T-helper 1 cell treated with Interleukin-12 subunit alpha and Interleukin-12 subunit beta and Interleukin-4 antibody, amounts not matched to agents 30 ng/mL and 1 ng/mL, for 36 hours (primary cell): Measurements from ENCODE around the gene DDC. TPM values are rescaled to one million over a fixed set of nuclear protein-coding genes. Genes with fewer than 3 reads are reported as not detected.
"Not testable (repeated sequence)": the region's sequence is repeated elsewhere in the genome, so short reads cannot be mapped to it uniquely, and the experiment has no call there.

Experiments
- intact Hi-C: fragments of 100-400 bp; cut with micrococcal nuclease; formaldehyde crosslinking; loops from one replicate; pipeline ENCODE4 v1.15.1; 2024
- total RNA-seq: library from RNA; stranded (reverse); gene quantifications from 2 replicates; pipeline ENCODE4 v1.2.3, GENCODE V29; 2022

Gene DDC
- total RNA-seq, 1 donor from 2014 or later, result not detected

DNA sequence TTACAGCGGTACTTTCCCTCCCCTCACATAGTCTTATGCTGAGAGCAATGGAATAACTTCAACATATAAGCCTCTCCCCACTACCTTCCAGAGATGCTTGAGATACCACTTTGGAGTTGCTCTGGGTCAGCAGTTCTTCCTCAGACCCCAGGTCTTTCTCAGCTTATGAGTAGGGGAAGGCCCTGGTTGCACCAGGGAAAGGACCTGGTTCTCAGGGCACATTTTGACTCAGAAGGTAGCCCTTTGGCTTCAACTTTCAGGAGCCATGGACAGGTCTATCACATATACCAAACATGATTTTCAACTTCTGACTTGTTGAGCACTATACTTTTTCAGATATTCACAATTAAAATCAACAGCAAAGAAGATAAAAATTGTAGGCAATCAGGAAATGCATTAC is 103.5 kb downstream of the DDC start:
- intact Hi-C loops, result no loop called here

DNA sequence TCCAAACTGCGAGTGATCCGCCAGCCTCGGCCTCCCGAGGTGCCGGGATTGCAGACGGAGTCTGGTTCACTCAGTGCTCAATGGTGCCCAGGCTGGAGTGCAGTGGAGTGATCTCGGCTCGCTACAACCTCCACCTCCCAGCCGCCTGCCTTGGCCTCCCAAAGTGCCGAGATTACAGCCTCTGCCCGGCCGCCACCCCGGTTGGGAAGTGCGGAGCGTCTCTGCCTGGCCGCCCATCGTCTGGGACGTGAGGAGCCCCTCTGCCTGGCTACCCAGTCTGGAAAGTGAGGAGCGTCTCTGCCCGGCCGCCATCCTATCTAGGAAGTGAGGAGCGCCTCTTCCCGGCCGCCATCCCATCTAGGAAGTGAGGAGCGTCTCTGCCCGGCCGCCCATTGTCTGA is 106.0 kb downstream of the DDC start:
- intact Hi-C loops, result not testable (repeated sequence)

DNA sequence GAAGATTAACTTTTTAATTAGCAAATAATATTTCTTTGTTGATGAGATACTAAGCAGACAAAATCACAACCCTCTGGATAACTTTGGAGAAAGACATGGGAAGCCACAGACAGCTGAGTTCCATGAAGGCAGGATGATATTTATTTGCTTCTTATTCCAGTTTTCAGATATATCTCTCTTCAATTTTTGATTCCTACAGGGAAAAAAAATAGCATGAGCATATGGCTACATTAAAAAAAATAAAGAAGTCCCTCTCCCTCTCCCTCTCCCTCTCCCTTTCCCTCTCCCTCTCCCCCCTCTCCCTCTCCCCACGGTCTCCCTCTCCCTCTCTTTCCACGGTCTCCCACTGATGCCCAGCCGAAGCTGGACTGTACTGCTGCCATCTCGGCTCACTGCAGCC is 106.6 kb downstream of the DDC start:
- intact Hi-C loops, result not testable (repeated sequence)

DNA sequence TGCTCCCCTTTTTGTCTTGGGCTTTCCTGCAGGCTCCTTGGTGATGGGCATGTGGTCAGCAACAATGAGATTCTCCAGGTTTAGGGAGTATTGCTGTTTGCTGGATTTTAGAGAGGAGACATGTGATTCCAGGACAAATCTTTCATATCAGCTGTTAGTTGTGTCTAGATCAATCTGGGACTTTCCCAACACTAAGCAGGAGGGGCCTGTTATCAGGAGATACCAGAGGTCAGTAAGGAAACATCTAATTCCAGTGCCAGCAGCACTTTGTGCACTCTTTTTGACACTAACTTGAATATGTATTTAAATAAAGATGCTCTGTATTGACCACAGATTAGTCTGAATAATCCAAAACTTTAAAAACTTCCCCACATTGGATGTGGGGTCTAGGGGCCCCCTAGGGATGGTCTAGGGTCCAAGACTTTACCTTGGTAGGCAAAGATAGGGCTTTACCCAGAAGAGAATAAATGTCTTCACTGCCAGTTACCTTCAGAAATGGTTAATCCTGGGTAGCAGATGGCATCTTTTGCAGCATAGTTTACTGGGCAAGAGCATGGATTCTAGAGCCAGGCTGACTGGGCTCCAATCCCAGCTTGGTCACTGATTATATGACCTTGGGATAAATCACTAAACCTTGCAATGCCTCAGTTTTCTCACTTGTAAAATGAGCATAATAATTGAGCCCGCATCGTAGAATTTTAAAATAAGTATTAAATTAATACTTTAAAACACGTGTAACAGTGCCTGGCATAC is 108.7 kb downstream of the DDC start:
- intact Hi-C loops, result no loop called here

DNA sequence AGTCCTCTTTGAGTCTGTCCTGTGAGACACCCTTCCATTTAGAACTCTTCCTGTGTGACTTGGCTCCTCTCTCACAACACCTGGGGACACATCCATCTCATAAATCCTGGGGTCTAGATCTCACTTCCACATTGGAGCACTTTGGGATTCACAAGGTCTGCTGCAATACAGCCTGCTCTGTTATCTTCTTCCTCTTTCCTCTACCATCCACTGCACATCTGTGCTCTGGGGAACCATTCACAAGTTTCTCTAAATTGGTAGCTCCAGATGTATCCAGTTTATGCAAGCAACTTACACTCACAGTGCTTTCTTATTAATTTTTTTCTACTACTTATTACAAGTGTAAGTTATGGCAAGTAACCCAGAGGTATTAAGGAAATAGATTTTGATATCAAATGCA is 109.5 kb downstream of the DDC start:
- intact Hi-C loops, result no loop called here

DNA sequence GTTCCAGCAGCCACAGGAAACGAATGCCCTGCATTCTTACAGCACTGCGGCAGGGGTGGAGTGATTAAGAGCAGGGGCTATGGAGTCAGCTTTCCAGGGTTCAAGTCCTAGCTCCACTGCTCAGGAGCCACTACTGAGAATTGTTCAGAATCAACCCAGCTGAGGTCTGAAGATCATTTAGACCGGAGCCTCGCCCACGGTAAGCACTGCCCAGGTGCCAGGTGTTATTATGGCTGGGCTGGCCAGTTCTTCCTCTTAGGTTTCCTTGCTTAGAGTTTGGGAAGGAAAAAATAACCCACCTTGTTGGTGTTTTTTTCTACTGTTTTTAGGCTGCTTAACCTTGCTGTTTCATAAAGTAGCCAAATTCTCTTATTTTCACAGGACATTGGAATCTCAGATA is 110.2 kb downstream of the DDC start:
- intact Hi-C loops, result loop anchor here (5.0 kb wide), 2 partner anchors 282 to 667 kb away; no protein-coding TSS in a partner anchor

DNA sequence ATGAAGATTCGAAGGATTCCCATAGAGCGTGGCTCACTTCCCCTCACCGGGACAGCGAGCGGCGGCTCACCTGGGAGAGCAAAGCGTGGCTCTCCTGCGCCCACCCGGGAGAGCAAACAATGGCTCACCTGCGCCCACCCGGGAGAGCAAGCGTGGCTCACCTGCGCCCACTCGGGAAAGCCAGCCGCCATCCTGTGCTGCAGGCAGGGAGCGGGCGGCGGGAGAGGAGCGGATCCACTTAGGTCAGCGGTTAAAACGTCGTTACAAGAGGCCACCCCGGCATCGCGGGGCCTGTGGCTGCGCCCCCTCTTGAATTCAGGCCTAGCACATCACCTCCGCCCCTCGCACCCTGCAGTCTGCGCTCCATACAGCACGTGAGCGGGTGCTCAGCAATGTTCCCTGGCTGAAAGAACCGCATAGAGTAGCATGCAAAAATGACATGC is 114.6 kb downstream of the DDC start:
- intact Hi-C loops, result loop anchor here (1.0 to 5.0 kb wide), 6 partner anchors 142 to 672 kb away; no protein-coding TSS in a partner anchor

DNA sequence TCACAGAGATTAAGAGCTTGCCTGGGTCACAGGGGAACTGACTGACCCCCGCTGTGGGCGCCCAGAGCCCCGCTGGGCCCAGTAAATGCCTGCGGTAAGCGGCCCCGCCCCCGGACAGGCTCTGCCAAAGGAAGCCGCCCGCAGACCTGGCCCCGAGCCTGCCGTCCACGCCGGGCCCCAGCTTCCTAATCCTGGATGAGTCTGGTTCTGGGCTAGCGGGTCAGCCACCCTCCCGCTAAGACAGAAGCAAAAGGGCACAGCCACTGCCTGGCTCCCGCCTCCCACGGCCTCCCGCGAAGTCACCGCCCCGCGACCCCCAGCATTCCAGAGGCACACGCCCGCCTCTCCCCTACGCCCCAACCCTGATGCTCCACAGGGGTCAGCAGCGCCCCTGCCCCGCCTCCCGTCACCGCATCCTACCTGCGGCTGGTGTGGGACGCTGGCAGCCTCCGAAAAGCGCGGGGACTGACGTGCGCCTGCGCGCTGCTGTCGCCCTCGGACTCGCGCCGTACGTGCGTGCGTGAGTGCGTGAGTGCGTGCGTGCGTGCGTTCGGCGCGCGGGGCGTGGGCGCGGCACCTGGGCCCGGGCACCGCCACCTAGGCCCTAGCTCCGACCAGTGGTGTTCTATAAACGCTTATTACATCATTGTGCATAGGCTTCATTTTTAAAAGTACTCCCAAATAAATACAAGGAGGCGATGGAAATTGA is 115.2 kb downstream of the DDC start, which contains the start of gene FIGNL1:
FIGNL1 (minus strand) TSS at position 470 of the 709 bp plus-strand sequence. CDS start 3,063 bp downstream, outside the sequence.
- intact Hi-C loops, result loop anchor here (1.0 to 5.0 kb wide), 10 partner anchors 31 to 672 kb away; no protein-coding TSS in a partner anchor

DNA sequence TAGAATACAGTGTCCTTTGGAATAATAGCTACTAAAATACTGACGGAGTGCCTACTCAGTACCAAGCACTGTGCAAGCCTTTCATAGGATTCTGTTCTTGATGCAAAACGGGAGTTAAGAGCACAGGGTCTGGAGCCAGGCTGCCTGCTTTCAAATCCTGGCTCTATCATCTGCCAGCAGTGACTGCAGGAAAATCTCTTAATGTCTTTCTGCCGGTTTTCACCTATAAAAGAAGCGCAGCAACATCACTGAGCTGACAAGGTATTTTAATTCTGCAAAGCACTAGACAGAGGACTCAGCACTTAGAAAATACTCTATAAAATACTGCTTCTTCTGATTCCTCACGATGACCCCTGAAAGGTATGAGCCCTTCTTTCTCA is 115.7 kb downstream of the DDC start:
- intact Hi-C loops, result loop anchor here (1.0 to 5.0 kb wide), 4 partner anchors 31 to 357 kb away; no protein-coding TSS in a partner anchor

DNA sequence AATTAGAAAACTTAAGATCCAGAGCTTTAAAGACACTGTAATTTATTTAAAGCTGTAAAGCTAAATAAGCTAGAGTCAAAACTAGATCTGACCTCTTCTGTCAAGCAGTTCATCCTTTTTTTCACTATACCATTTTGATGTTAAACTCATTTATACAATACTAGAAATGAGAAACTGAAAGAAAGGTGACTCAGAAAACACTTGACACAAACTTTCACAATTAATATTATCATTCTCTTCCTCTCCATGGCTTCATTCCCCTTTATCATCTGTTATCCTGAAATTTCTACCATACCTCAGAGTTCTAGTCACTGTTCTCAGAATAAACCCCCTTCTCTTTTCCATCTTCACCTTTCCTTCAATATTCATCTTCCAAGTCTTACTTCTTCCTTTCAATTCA is 116.4 kb downstream of the DDC start:
- intact Hi-C loops, result loop anchor here (1.0 to 5.0 kb wide), 6 partner anchors 30 to 357 kb away; no protein-coding TSS in a partner anchor

DNA sequence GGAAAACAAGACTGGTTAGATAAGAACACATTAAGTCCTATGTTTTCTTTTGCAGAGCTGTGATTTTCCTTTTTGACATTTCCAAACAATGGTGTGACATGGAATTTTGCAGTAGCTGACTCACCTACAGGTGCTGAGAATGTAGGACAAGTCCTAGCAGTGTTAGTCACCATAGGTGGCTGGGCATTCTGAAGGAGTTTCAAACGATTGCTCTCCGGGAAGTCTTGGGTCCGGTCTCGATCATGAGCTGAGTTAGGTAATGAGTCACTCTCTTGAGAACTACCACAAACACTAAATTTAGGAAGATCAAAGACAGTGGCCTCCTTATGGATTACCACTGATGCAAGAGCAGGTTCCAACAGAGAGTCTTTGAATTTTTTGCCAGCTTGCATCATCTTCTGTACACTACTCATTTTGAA is 118.7 kb downstream of the DDC start:
- intact Hi-C loops, result loop anchor here (5.0 kb wide), 1 partner anchor 104 kb away; no protein-coding TSS in a partner anchor

DNA sequence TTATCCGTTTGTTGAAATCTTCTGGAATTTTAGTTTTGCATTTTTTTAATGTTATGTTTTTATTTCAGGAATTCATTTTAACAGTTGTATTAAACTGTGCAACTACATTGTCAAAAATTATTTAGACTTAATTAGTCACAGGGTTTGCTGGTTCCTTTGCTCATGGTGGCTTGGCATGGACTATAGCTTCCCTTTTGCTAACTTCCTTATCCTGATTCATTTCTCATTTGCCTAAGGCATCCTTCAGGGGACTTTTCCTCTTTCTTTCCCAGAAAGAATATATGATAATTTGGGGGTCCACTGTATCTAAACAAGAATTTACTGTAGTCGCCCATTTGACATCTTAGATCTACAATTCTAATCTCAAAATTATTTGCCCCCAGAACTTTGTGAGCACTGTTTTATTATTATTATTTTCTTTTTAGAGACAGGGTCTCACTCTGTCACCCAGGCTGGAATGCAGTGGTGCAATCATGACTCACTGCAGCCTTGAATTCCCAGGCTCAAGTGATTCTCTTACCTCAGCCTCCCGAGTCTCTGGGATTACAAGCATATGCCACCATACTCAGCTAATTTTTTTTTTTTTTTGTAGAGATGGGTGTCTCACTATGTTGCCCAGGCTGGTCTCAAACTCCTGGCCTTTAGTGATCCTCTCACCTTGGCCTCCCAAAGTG is 128.9 kb downstream of the DDC start:
- intact Hi-C loops, result no loop called here

DNA sequence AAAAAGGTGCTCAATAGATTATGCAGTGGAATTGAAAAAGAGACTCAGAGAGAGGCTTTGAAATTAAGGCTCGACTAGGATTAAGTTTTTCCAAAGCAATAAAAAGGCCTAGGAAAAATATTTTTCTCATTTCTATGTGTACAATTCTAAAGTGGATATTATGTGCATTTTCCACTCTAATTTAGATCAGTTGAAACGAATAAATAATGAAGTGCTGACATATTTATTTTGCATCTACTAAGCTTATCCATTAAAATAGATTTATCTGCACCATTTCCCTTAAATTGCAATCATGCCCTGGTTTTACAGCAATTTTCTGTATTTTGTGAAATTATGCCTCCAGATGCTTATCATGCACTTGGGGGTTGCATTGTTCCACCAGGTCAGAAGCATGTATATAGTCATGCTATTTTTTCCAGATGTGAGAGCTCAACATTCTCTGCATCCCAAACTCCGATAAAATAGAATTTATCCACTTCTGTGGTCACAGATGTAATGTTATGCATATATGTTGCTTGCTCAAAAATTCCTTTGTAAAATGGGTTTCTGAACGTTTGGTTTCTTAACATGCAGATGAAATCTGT is 133.4 kb downstream of the DDC start:
- intact Hi-C loops, result no loop called here

DNA sequence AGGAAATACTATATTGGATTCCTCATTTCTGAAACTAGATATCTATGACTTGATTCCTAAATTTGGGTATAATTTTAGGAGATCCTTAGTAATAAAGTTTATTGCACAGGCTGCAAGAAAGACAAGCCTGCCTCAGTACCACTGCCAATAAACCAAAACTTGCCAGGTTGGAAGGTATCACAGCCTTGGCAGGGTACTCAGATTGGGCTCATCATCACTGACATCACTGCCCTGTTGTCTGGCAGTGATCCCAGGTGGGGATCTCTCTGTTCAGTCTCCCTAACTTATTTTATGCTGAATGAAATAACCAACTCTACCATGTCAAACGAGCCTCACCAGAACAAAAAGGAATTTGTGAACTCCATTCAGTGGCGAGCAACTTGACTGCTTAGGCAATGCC is 133.9 kb downstream of the DDC start:
- intact Hi-C loops, result no loop called here

DNA sequence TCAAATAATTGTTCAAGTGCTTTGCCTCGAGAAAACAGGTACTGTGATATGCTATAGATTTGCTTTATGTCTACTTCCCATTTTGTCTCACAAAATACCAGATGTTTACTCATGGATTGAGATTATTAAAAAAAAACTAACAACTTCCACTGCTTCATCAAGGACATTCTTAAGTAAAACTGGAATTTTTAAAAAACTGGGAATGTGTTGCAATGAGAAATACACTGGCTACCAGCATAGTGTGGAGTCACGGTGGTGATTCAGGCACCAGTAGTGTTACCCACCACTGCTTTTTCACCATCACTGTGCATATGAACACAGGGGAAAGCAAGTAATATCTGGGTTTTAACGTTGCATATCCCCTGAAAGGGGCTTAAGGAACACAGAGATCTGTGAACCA is 136.3 kb downstream of the DDC start:
- intact Hi-C loops, result no loop called here

DNA sequence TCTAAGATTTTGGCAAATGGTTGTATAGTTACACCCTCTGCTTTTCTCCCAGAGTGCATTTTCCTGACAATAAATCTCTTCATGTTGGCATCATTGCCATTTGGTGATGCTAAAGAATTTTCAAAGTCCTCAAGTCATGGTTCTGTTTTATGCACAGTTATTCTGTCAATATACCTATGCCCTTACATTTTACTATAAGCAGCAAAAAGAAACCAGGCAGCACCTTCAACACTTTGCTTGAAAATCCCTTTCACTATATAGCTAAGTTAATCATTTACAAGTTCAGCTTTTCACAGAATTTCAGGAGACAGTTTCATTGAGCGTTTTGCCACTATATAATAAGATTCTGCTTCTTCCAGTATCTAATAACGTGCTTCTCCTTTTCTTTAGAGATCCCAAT is 137.7 kb downstream of the DDC start:
- intact Hi-C loops, result no loop called here

DNA sequence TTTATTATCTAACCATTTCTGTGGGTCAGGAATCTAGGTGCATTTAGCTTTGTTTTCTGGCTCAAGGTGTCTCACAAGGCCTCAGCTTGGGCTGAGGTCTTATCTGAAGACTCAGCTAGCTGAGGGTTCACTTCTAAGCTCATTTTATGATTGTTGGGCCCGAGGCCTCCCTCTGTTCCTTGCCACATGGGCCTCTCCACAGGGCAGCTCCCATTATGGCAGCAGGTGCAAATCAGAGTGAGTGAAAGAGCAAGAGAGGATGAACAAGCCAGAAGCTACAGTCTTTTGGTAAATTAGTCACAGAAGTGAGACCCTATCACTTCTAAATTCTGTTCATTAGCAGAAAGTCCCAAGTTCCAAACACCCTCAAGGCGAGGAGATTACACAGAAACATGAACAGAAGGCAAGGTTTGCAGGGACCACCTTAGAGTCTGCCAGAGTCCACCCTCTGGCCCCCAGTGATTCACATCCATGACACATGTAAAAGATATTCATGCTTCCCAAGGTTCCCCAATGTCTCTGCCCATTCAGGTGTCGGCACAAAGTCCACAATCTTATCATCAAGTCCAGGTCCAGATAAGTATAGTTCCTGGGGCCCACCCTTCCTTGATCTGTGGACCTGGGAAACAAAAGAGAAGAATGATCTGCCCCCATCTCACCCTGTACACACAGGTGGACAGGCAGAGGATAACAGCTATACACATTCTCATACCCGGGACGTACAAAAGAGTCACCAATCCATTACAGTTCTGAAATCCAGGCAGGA is 138.7 kb downstream of the DDC start:
- intact Hi-C loops, result no loop called here

DNA sequence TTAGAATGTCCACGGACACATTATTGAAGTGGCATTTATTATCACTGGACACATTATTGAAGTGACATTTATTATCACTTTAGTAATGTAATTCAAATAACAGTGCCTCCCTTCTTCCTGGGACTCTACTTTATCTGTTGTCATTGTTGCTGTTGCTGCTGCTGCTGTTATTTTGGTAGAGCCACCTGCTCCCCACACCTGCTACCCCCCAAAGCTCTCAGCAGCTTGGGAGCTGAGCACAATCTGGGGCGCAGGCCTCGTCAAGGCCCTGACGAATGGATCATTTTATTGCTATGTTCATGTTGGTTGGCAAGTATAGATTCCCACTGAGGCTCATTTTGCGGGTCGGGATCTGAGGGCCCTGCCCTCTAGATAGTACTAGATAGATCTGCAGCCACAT is 139.9 kb downstream of the DDC start:
- intact Hi-C loops, result no loop called here

DNA sequence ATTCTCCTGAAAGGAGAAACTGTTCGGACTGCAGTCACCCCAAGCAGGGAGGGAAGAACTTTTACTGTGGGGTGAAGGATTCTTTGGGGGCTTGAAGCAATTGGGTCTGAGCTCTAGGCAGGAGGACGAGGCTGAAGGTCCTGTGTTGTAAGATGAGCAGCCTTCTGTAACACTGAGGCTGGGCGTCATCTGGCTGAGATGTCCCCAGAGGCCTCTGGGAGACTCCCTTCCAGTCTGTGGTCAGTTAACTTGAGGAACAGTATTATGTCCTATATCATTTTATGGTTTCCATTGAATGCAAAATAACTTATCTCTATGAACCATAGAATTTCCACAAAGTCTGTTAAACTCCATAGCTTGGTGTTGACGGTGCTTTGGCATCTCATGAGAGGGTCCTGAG is 141.3 kb downstream of the DDC start:
- intact Hi-C loops, result no loop called here

DNA sequence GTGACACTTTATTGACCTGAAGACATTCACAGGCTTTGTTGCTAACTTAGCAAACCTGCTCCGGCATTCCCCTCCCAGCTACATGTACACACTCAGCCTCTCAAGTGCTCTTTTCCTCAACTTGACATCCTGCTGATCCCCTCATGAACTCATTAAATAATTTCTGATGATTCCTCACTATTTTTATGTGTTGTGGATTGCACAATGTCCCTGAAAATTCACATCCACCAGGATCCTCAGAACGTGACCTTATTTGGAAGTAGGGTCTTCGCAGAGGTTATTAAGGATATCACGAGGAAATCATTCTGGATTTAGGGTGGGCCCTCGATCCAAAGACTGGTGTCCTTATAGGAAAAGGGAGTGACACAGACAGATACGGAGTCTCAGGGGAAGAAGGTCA is 142.3 kb downstream of the DDC start:
- intact Hi-C loops, result no loop called here

DNA sequence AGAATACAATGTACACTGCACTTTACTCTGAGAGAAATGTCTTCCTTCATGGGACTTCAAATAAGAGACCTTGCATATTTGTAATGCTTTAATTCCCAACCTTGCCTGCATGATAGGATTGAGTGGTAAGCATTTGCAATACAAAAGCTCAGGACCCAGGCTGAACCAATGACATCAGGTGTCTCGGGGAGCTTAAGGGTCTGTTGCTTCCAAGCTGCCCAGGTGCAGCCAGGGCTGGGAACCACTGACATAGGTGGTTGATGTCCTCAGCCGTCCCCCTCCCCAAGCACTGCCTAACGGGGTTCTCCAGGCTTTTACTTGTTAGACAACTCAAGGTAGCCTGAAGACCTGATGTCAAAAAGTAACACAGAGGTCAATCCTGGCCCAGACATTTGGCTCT is 144.2 kb downstream of the DDC start:
- intact Hi-C loops, result no loop called here
